Stimulated activated CD8-positive, alpha-beta memory T cell treated with anti-CD3 and anti-CD28 coated beads, Interleukin-4, amount 100 ng/mL, for 4 hours (primary cell): ENCODE data around the gene USH1G.
"Not testable (repeated sequence)": the region's sequence is repeated elsewhere in the genome, so short reads cannot be mapped to it uniquely, and the experiment has no call there.

Source experiments
- DNase-seq, 2 donors: peaks; one replicate each; pipeline ENCODE4 v3.0.0-alpha.2; 2020; ENCODE audit warnings: low read depth in 2 of 2, low spot score in 1 of 2

The USH1G gene

DNA sequence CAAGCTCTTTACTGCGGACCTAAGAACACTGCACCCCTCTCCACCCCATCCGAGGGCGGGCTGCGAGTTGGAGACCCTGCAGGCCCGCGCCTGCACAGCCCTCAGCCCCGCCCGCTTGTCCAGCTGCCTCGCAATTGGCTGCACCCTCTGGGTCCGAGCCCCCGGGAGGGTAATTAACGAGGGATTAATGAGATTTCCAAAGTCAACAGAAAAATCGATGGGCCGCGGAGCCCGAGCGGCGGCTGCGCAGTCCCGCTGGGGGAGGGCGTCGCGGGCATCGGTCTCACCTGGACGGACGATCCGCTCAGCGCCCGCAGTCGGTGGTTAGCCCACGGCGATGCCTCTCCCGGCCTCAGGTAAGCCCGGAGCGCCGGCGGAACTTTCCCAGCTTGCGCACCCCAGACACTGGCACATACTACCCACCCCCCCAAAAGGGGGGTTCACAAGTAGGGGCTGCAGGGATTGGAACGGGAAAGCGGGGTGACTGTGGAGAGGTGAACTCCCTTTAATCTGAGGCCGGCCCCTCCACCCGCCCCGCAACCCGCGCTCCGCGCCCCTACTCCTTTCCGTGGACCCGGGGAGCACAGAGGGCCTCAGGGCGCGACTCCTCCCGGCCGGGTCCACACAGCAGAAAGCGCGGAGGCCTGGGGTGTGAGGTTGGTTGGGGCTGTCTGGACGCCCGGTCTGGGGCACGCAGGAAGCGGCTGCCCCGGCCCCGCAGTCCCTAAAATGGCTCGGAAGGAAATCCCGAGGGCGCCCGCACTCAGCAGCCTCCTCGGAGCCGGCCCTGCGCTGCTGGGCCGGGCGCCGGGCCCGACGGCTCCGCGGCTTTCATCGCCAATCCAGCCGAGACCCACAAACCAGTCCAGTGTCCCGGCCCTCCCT is 12.8 kb upstream of the USH1G start, which contains the start of gene OTOP3:
OTOP3 (plus strand) TSS at position 314 of the 885 bp plus-strand sequence; CDS start at position 338, 24 bp downstream.
- DNase-seq = no peak

DNA sequence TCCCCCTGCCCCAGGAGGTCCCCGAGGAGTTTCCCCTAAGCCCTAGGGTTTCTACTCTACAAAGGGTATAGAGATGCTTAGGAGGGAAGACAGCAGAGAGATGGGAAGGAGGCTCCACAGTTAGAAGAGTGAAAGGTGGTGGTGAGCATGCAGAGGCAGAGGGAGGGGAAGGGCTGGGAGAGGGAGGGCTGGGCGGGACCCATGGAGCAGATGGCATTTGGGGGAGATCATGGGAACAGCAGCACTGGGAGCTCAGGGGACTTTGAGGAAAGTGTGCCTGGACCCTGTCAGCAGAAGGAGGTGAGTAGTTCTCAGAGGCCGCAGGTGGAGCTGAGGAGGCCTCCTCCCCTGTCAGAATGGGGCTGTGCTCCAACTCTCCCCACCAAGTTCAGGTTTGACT is 12.0 kb upstream of the USH1G start:
- DNase-seq = no peak

DNA sequence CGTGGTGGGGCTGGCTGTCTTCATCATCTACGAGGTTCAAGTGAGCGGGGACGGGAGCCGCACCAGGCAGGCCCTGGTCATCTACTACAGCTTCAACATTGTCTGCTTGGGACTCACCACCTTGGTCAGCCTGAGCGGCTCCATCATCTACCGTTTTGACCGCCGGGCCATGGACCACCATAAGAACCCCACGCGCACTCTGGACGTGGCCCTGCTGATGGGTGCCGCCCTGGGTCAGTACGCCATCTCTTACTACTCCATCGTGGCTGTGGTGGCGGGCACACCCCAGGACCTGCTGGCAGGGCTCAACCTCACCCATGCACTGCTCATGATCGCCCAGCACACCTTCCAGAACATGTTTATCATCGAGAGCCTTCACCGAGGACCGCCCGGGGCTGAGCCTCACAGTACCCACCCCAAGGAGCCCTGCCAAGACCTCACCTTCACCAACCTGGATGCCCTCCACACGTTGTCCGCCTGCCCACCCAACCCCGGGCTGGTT is 7.5 kb upstream of the USH1G start:
- DNase-seq = no peak

- no peak for DNase-seq
Observed at GRCh38 chr17:74928786-74929185, 5.7 kb upstream of the USH1G start.

DNA sequence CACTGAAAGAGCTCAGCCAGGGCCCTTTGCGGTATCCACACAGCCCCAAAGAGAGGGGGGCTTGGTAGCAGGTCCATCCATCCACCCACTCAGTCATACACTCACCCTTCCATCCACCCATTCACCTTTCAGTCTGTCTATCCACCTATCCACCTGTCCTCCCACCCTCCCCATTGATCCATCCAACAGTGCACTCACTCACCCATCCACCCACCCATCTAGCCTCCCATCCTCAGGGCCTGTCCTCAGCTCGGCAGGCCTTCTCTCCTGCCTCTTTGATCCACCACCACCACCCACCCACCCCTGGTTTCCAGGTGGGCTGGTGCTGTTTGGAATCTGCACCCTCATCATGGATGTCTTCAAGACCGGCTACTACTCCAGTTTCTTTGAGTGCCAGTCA is 2.2 kb upstream of the USH1G start:
- DNase-seq = no peak

DNA sequence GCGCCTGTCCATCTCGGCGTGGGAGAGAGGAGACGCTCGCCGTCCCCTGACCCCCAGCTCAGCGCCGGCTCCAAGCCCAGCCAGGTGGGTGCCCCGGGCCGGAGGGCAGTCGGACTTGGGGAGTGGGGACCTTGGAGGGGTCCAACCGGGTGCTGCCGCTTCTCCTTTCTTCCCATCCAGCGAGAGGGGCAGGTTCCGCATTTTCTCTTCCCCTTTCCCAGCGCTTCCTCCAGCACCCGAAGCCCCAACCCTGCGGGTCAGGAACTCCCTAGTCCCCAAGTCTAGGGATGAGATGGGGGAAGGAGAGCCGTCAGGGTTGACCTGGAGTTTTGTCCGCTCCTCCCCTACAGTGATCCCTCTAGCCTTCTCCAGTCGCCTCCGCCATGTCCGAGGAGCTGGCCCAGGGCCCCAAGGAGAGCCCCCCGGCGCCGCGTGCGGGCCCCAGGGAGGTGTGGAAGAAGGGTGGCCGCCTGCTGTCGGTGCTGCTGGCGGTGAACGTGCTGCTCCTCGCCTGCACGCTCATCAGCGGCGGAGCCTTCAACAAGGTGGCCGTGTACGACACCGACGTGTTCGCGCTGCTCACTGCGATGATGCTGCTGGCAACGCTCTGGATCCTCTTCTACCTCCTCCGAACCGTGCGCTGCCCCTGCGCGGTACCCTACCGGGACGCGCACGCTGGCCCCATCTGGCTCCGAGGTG is 1.3 kb upstream of the USH1G start, which contains the start of gene OTOP2:
OTOP2 (plus strand) TSS at position 24 of the 699 bp plus-strand sequence; CDS start at position 384, 360 bp downstream.
- DNase-seq = no peak

GRCh38 chr17:74923538-74924249 is 639 bp upstream of the USH1G start:
- peak; percentile 38 to 56 for DNase-seq

- no peak for DNase-seq
Observed at GRCh38 chr17:74922172-74922571, 883 bp downstream of the USH1G start.

GRCh38 chr17:74921769-74922168 is 1.3 kb downstream of the USH1G start:
- DNase-seq = no peak

DNA sequence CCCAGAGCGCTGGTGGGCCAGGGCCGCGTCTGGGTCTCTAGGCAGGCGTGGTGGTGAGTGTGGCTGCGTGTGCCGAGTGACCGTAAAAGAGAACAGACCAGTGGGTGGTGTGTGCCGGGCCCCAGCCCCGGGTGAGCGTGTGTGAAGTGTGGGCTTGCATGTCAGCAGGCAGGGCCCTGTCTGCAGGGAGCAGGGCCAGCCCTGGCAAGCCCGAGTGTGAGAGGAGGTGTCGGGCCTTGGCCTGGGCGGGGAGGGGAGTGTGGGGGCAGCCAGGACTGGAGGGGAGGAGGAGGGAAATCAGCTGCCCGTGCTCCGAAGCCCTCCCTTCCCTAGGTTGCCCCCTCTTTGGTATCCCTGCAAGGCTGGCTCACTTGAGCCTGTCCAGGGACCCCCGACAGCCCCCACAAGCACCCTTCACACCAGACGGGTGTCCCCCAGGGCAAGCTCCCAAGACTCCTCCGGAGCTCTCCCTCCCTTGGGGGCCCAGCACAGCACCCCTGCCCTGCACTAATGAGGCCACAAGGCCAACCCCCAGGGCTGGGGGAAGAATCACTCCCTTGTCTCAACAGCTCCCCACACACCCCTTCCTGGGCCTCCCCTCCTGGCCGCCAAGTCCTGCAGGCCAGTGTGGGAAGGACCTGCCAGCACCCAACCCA is 1.9 kb downstream of the USH1G start:
- DNase-seq = no peak

GRCh38 chr17:74920642-74921025 is 2.4 kb downstream of the USH1G start:
- no peak for DNase-seq

DNA sequence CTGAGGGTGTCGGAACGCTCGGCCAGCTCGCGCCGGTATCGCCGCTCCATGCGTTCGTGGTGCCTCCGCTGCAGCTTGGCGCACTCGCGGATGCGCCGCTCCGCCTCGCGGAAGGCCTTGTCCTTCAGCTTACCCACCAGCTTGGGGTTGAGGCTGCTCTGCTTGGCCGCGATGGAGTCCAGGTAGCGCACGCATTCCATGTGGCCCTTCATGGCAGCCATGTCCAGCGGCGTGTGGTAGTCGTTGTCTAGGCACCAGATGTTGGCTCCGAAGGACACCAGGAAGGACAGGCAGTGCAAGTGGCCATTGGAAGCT is 2.8 kb downstream of the USH1G start:
- DNase-seq = no peak

GRCh38 chr17:74919440-74920305 is 3.4 kb downstream of the USH1G start:
- DNase-seq = no peak

- DNase-seq = no peak
Observed at GRCh38 chr17:74918906-74919305, 4.1 kb downstream of the USH1G start.

DNA sequence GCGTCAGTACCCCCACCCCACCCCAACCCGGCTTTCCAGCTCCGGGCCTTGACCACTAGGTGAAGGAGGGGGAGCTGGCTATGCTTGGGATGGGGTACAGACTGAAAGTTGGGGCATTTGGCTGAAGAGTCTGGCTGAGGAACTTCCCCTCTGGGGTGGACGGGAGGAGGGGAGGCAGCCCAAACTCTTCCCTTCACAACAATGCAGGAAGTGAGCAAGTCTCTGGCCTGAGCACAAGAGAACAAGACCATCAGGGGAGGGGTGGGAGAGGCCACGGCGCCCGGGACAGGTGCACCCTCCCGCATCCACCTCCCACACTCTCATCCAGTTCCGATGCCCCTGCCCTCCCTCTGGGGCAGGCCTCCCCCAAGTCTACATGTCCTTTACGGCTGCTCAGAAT is 5.6 kb downstream of the USH1G start:
- no peak for DNase-seq

DNA sequence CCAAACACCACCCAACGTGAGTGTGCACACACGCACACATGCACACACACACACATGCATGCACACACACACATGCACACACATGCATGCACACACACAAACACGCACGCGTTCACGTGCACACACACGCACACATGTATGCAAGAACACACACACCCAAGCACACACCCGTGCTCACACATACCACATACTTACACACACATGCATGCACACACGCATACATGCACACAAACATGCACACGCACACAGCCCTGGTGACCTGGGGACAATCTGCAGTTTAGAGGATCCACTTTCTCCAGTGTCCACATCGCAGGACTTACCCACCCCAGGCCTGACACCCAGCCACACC is 6.2 kb downstream of the USH1G start:
- no peak for DNase-seq

DNA sequence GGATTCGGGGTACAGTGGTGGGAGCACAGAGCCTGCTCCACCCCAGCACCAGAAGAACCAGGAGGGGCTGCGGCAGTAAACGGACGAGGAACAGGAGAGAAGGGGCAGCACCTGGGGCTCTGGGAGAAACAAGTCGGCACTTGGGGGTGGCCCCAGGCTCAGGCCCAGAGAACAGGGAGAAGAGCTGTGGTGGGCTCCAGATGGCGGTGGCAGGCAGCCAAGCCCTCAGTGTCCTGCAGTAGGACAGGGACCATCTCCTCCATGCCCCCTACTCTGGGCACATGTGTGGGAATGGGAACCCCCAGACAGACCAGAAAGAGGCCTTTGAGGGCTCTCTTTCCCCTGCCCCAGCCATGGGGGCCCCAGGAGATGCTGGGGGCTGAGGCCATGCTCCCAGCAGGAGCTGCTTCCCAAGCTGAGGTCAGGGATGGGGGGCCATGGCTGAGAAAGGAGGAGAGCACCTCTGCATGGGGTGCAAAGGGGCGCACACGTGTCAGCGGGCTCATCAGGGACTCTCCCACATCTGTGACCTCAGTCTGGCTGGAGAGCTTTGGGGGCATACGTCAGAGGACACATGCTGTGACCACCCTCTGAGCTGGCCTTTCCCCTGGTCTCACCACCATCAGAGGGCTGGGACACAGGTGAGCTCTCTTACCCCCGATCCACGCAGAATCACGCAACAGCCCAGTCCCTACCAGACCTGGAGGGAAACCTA is 6.8 kb downstream of the USH1G start:
- DNase-seq = no peak

DNA sequence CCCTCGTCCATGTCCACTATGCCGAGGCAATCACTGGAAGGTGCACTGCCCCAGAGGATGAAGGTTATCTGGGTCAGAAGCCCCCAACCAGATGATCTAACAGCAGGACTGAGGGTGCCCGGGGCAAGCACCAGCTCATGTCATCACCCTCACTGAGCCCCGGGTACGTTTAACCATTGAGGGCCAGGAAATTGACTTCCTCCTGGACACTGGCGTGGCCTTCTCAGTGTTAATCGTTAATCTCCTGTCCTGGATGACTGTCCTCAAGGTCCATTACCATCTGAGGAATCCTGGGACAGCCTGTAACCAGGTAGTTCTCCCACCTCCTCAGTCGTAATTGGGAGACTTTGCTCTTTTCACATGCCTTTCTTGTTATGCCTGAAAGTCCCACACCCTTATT is 11.6 kb downstream of the USH1G start:
- DNase-seq = not testable (repeated sequence)

DNA sequence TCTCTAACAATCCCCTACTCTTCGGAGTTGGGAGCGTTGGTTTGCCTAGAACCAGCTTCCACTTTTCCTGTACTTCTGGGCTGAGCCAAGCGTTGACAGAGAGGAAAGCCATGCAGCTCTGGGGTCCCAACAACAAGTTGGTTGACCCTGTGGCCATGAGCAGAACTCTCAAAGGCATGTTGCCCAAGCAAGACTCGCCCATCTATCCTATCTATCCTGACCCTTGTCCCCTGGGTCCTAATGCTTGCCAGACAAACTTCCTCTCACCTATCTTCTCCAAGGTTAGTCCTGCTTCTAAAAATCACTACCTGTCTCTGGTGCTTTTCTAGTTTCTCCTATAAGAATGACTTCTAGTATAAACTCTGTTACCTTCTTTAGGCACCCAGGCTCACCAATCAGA is 14.0 kb downstream of the USH1G start:
- not testable (repeated sequence) for DNase-seq

DNA sequence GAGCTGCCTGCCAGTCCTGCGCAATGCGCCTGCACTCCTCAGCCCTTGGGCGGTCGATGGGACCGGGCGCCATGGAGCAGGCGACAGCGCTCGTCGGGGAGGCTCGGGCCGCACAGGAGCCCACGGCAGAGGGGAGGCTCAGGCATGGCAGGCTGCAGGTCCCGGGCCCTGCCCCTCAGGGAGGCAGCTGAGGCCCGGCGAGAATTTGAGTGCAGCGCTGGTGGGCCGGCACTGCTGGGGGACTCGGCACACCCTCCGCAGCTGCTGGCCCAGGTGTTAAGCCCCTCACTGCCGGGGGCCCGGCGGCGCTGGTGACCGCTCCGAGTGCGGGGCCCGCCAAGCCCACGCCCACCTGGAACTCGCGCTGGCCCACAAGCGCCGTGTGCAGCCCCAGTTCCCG is 16.0 kb downstream of the USH1G start:
- DNase-seq = no peak
